ENCODE measurements around the gene TMEM183A.
A peak's percentile ranks its signal among the peaks of the same experiment; 100 is the strongest.

The TMEM183A gene

DNA sequence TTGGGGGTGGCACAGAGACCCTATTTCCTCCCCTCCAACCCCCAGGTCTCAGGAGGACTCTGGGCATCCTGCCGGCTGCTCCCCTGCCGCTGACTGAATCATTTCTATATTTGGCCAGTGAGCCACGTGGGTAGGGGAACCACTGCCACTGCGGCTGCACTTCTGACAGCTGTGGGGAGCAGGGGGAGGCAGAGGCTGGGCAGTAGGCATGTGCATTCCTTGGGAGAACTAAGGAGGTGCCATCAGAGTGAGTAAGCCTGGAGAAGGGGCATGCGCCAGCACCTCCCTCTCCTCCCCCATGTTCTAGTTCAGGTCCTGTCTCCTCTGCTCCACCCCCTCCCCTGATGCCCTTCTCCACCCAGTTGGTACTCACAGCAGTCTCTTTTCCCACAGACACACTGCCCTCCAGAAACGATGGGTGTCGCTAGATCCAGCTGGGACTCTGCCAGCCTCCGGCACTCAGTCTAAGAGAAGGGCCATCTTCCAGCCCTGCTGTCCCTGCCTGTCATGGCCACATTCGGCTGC, 31.1 kb downstream of the TMEM183A start:
- no CpG with 5 or more reads among the region's 9 CpGs for WGBS, 2 donors (ENCODE audit: extremely low coverage in 2 of 2, insufficient read length in 2 of 2, insufficient replicate concordance in 1 of 2)
- Histone ChIP-seq H3K4me3 (ENCODE audit: low read length in 2 of 2) (no peak overlapping the region), H2AFZ (ENCODE audit: low read length) (no peak overlapping the region)

DNA sequence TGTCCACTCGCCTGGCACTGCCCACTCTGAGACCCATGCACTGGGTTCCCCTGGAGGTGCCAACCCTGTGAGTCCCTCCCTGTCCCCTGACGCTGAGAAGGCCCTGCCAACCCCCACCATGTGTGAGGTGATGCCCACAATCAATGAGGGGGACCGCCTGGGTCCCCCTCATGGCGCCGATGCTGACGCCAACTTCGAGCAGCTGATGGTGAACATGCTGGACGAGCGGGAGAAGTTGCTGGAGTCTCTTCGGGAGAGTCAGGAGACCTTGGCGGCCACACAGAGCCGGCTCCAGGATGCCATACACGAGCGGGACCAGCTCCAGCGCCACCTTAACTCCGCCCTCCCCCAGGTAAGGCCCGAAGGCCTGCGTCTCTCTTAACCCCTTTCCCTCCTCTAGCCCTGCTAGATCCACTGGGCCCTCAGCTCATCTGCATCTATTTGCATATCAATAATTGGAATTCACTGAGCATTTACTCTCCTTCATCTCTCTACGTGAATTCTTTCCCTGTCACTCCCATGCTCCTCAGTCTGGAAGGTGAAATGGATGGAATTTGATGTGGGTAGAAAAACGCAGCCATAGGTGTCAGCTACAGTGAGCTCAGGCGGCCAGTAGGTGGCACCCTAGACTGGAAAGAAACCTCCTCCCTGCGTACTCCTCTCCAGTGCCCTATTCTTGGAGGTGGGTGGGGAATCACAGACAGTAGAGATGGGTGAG, 31.9 kb downstream of the TMEM183A start:
- Histone ChIP-seq H3K4me2 (ENCODE audit: insufficient read depth, low read length, poor library complexity, severe bottlenecking) (no peak overlapping the region), H2BK5ac (ENCODE audit: low read length) (peak overlapping the region; percentile 7), H3K9me3 (replicated peaks in 1 of 2; ENCODE audit: control insufficient read depth in 2 of 2, insufficient read depth in 1 of 2, low read depth in 1 of 2, low read length in 2 of 2) (no peaks in the 10 kb centered on the region), H2AFZ (ENCODE audit: low read length) (no peak overlapping the region), H2AK5ac (ENCODE audit: low read depth, low read length) (peak overlapping the region; percentile 47), H3K36me3 (replicated peaks in 1 of 2; ENCODE audit: control insufficient read depth in 2 of 2, insufficient read depth in 2 of 2, low read length in 2 of 2) (no peaks in the 10 kb centered on the region), H4K91ac (ENCODE audit: low read depth, low read length, poor library complexity) (no peak overlapping the region), H3K4ac (ENCODE audit: low read length) (no peak overlapping the region), H4K8ac (ENCODE audit: low read depth, low read length) (no peak overlapping the region), H3K9ac (ENCODE audit: low read depth, low read length, poor library complexity) (no peak overlapping the region), H3K18ac (ENCODE audit: low read length) (no peak overlapping the region), H3K14ac (ENCODE audit: low read length) (no peak overlapping the region), H3K27ac (replicated peaks; ENCODE audit: low read length) (no peak overlapping the region), H3K27me3 (ENCODE audit: control insufficient read depth in 3 of 3, insufficient read depth in 3 of 3, low read depth in 1 of 3, low read length in 3 of 3) (peaks cover 0 to 60% (median 0%) of the 10 kb centered on the region in 3 experiments), H3K4me3 (ENCODE audit: low read length in 2 of 2) (no peak overlapping the region), H2BK12ac (ENCODE audit: low read length) (no peak overlapping the region), H3K4me1 (ENCODE audit: control insufficient read depth in 2 of 2, insufficient read depth in 1 of 2, low read depth in 1 of 2, low read length in 2 of 2) (no peaks in the 10 kb centered on the region), H3K23ac (ENCODE audit: low read depth, low read length, poor library complexity) (peak overlapping the region; percentile 20), H3K79me1 (ENCODE audit: low read depth, low read length) (no peaks in the 10 kb centered on the region), H2BK120ac (ENCODE audit: low read depth, low read length) (peak overlapping the region; percentile 11), H2BK15ac (ENCODE audit: low read length) (no peak overlapping the region)
- DNase-seq (ENCODE audit: low spot score) = peak; percentile 63
- WGBS, 2 donors (ENCODE audit: extremely low coverage in 2 of 2, insufficient read length in 2 of 2, insufficient replicate concordance in 1 of 2) = no CpG with 5 or more reads among the region's 22 CpGs

More for the DNA sequence above, 31.1 kb downstream of the TMEM183A start:
- Histone ChIP-seq H3K23ac (ENCODE audit: low read depth, low read length, poor library complexity) (peak overlapping the region; percentile 36), H4K8ac (ENCODE audit: low read depth, low read length) (no peak overlapping the region), H2BK15ac (ENCODE audit: low read length) (no peak overlapping the region), H4K91ac (ENCODE audit: low read depth, low read length, poor library complexity) (no peak overlapping the region), H3K27me3 (ENCODE audit: control insufficient read depth in 3 of 3, insufficient read depth in 3 of 3, low read depth in 1 of 3, low read length in 3 of 3) (peaks cover 0 to 58% (median 0%) of the 10 kb centered on the region in 3 experiments), H3K36me3 (replicated peaks in 1 of 2; ENCODE audit: control insufficient read depth in 2 of 2, insufficient read depth in 2 of 2, low read length in 2 of 2) (no peaks in the 10 kb centered on the region), H2BK12ac (ENCODE audit: low read length) (no peak overlapping the region), H3K4me2 (ENCODE audit: insufficient read depth, low read length, poor library complexity, severe bottlenecking) (no peak overlapping the region), H3K9ac (ENCODE audit: low read depth, low read length, poor library complexity) (peak overlapping the region; percentile 10), H3K4ac (ENCODE audit: low read length) (no peak overlapping the region), H3K79me1 (ENCODE audit: low read depth, low read length) (no peaks in the 10 kb centered on the region), H3K9me3 (replicated peaks in 1 of 2; ENCODE audit: control insufficient read depth in 2 of 2, insufficient read depth in 1 of 2, low read depth in 1 of 2, low read length in 2 of 2) (no peaks in the 10 kb centered on the region), H2AK5ac (ENCODE audit: low read depth, low read length) (peak overlapping the region; percentile 47), H2BK5ac (ENCODE audit: low read length) (peak overlapping the region; percentile 7), H2BK120ac (ENCODE audit: low read depth, low read length) (no peak overlapping the region), H3K4me1 (ENCODE audit: control insufficient read depth in 2 of 2, insufficient read depth in 1 of 2, low read depth in 1 of 2, low read length in 2 of 2) (no peaks in the 10 kb centered on the region), H3K27ac (replicated peaks; ENCODE audit: low read length) (no peak overlapping the region), H3K14ac (ENCODE audit: low read length) (no peak overlapping the region), H3K18ac (ENCODE audit: low read length) (no peak overlapping the region)
- DNase-seq (ENCODE audit: low spot score) = no peak

DNA sequence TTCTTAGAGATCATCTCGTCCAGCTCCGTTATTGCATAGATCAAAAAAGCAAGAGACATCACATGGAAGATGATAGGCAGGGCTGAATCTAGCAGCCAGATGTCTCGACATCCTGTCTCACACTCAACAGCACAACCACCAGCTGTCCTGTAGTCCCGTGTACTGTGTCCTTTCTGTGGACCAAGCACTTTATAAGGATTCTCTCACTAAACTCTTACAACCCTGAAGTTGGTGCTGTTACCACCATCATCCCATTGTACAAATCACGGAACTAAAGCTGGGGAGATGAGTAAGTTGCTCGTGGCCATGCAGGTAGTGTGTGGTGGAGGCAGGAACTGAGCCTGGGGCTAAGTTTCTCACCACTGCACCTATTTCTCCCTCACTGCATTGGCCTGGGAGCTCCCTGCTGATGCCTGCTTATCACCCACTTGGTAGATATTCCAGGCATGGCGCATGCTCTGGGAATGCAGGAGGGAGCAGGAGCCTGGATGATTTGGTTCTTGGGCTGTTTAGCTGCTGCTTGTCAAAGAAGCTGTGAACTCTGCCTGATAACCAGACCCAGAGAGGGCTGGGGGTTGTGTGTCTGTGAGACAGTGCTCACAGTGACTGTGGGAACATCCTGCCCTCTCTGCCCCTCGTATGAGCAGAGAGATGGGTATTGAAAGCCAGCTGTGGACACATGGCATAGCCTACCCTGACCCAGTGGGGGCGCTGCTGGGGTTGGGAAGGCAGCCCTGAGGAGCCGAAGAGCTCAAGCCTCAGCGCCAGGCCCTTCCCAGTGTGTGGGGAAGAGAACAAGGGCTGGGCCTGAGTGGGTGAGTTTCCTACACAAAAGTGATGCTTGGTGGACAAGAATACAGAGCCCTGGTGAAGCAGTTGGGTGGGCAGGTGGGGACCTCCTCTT, 32.7 kb downstream of the TMEM183A start:
- Histone ChIP-seq H2BK15ac (ENCODE audit: low read length) (no peak overlapping the region), H3K79me1 (ENCODE audit: low read depth, low read length) (no peaks in the 10 kb centered on the region), H4K91ac (ENCODE audit: low read depth, low read length, poor library complexity) (no peak overlapping the region), H3K27ac (replicated peaks; ENCODE audit: low read length) (no peak overlapping the region), H3K4me1 (ENCODE audit: control insufficient read depth in 2 of 2, insufficient read depth in 1 of 2, low read depth in 1 of 2, low read length in 2 of 2) (no peaks in the 10 kb centered on the region), H3K9ac (ENCODE audit: low read depth, low read length, poor library complexity) (no peak overlapping the region), H2AFZ (ENCODE audit: low read length) (no peak overlapping the region), H3K36me3 (replicated peaks in 1 of 2; ENCODE audit: control insufficient read depth in 2 of 2, insufficient read depth in 2 of 2, low read length in 2 of 2) (no peaks in the 10 kb centered on the region), H2BK12ac (ENCODE audit: low read length) (no peak overlapping the region), H3K4me2 (ENCODE audit: insufficient read depth, low read length, poor library complexity, severe bottlenecking) (no peak overlapping the region), H3K18ac (ENCODE audit: low read length) (no peak overlapping the region), H4K8ac (ENCODE audit: low read depth, low read length) (no peak overlapping the region), H3K14ac (ENCODE audit: low read length) (no peak overlapping the region), H2AK5ac (ENCODE audit: low read depth, low read length) (no peak overlapping the region), H3K9me3 (replicated peaks in 1 of 2; ENCODE audit: control insufficient read depth in 2 of 2, insufficient read depth in 1 of 2, low read depth in 1 of 2, low read length in 2 of 2) (no peaks in the 10 kb centered on the region), H3K27me3 (ENCODE audit: control insufficient read depth in 3 of 3, insufficient read depth in 3 of 3, low read depth in 1 of 3, low read length in 3 of 3) (peaks cover 0 to 52% (median 0%) of the 10 kb centered on the region in 3 experiments), H3K23ac (ENCODE audit: low read depth, low read length, poor library complexity) (no peak overlapping the region), H2BK5ac (ENCODE audit: low read length) (no peak overlapping the region), H3K4ac (ENCODE audit: low read length) (no peak overlapping the region), H3K4me3 (ENCODE audit: low read length in 2 of 2) (no peak overlapping the region), H2BK120ac (ENCODE audit: low read depth, low read length) (no peak overlapping the region)
- DNase-seq (ENCODE audit: low spot score) = no peak
- no CpG with 5 or more reads among the region's 11 CpGs for WGBS, 2 donors (ENCODE audit: extremely low coverage in 2 of 2, insufficient read length in 2 of 2, insufficient replicate concordance in 1 of 2)

All from neuronal stem cell (in vitro differentiated cells).